NCI-H524 treated with DMSO at 0.1 percent for 48 hours (cell line): ENCODE data around the gene ADGRB2.

Source experiments
- DNase-seq: peaks from one replicate; lab custom pipeline; 2025; lab: John Stamatoyannopoulos, UW

Gene ADGRB2

GRCh38 chr1:31781756-31782371 lies 17.7 kb upstream of the ADGRB2 start:
- no peak for DNase-seq

- no peak for DNase-seq
Measured at GRCh38 chr1:31781138-31781755, 17.1 kb upstream of the ADGRB2 start.

- DNase-seq, result no peak
Measured at GRCh38 chr1:31780632-31781031, 16.5 kb upstream of the ADGRB2 start.

GRCh38 chr1:31779687-31780086 lies 15.5 kb upstream of the ADGRB2 start:
- DNase-seq, result no peak

- no peak for DNase-seq
Measured at GRCh38 chr1:31778763-31779488, 14.8 kb upstream of the ADGRB2 start.

GRCh38 chr1:31776516-31776915 lies 12.4 kb upstream of the ADGRB2 start:
- no peak for DNase-seq

- no peak for DNase-seq
Measured at GRCh38 chr1:31776032-31776431, 11.9 kb upstream of the ADGRB2 start.

GRCh38 chr1:31775210-31775999 lies 11.3 kb upstream of the ADGRB2 start:
- DNase-seq, result no peak

GRCh38 chr1:31774495-31774894 lies 10.4 kb upstream of the ADGRB2 start:
- no peak for DNase-seq

GRCh38 chr1:31773861-31774260 lies 9.7 kb upstream of the ADGRB2 start:
- no peak for DNase-seq

GRCh38 chr1:31772669-31773248 lies 8.6 kb upstream of the ADGRB2 start:
- no peak for DNase-seq

GRCh38 chr1:31771891-31772668 lies 7.9 kb upstream of the ADGRB2 start:
- DNase-seq, result no peak

GRCh38 chr1:31769720-31770390 lies 5.7 kb upstream of the ADGRB2 start:
- no peak for DNase-seq

GRCh38 chr1:31768939-31769704 lies 5.0 kb upstream of the ADGRB2 start:
- DNase-seq, result no peak

GRCh38 chr1:31768407-31768907 lies 4.3 kb upstream of the ADGRB2 start:
- no peak for DNase-seq

GRCh38 chr1:31767225-31767624 lies 3.1 kb upstream of the ADGRB2 start:
- DNase-seq, result no peak

- DNase-seq, result no peak
Measured at GRCh38 chr1:31765516-31765915, 1.4 kb upstream of the ADGRB2 start.

- no peak for DNase-seq
Measured at GRCh38 chr1:31765041-31765467, 914 bp upstream of the ADGRB2 start.

GRCh38 chr1:31763671-31764311 lies 349 bp downstream of the ADGRB2 start:
- no peak for DNase-seq
